Hair follicle dermal papilla cell (primary cell): ENCODE data around the gene SPRY2. TPM values are rescaled to one million over a fixed set of nuclear protein-coding genes. Genes with fewer than 3 reads are reported as not detected.

Experiments
- small RNA-seq: library from RNA; depleted of rRNA; stranded (forward); fragments of <200 nt; gene quantifications from one replicate; pipeline ENCODE3, GENCODE V24; 2012
- total RNA-seq: library from RNA; depleted of rRNA; stranded (reverse); fragments of >200 nt; gene quantifications from 2 replicates; pipeline ENCODE4 v1.2.3, GENCODE V29; 2012

The SPRY2 gene, protein sequence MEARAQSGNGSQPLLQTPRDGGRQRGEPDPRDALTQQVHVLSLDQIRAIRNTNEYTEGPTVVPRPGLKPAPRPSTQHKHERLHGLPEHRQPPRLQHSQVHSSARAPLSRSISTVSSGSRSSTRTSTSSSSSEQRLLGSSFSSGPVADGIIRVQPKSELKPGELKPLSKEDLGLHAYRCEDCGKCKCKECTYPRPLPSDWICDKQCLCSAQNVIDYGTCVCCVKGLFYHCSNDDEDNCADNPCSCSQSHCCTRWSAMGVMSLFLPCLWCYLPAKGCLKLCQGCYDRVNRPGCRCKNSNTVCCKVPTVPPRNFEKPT
- 19.2 and 26.3 TPM in 2 replicates for total RNA-seq

DNA sequence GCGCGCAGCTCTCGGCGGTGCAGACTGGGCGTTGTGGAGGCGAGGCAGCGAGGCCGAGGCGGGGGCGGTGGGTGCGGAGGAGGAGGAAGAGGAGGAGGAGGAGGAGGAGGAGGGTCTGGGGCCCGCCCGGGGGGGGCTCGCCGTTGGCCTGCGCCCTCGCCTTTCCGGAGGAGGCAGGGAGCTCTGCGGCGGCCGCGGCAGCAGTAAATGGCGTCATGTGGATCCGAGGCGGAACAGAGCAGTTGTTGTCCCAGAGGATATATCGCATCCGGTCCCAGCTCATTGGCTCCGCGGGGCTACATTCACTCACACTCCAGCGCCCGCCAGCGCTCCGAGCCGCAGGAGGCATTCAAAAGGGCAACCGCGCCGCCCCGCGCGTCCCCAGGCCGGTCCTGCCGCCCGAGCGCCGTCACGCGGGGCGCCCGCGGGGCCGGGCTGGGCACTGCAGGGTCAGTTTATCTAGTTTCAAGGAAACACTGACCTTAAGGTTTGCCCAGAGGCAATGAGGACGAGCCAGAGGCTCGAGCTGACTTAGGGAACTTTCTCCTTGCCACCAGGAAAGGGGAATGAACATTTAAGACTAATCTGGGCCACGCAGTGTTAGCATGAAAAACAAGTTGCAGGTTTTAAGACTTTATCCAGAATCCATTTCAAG, at the start of gene SPRY2:
TSS of gene SPRY2 (minus strand) at position 26 of the 655 bp plus-strand sequence. CDS start 3,421 bp downstream, outside the sequence.

Small RNA genes within 50 kb of the gene (small RNA-seq; reads per million reads assigned to genes)
- 0.49 reads per million for gene RNU6-61P
